Stimulated activated CD4-positive, alpha-beta T cell treated with anti-CD3 and anti-CD28 coated beads, Interleukin-4, amount 100 ng/mL, for 24 hours (primary cell): ENCODE measurements around the gene SPDYE4.

Experiments used
- DNase-seq: peaks from one replicate; pipeline ENCODE4 v3.0.0-alpha.2; 2020

The SPDYE4 gene

DNA sequence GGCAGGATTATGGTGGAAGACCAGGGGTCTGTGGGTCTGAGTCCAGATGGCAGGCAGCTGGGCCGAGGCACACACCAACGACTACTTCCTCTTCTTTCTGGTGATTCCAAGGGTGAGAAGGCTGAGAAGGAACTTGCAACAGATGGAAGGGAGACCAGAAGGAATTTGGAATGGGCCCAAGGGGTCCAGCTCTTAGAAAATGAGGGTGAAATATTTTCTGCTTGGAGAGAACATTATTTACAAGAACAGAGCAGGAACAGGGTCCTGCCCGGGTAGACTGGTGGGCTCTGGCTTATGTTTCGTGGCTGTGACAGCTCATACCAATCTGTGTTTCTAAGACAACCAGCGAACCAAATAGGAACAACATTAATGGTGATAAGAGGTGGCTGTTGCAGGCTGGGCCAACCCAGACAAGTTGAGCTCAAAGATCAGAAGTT is 50.3 kb downstream of the SPDYE4 start:
- DNase-seq: no peak

DNA sequence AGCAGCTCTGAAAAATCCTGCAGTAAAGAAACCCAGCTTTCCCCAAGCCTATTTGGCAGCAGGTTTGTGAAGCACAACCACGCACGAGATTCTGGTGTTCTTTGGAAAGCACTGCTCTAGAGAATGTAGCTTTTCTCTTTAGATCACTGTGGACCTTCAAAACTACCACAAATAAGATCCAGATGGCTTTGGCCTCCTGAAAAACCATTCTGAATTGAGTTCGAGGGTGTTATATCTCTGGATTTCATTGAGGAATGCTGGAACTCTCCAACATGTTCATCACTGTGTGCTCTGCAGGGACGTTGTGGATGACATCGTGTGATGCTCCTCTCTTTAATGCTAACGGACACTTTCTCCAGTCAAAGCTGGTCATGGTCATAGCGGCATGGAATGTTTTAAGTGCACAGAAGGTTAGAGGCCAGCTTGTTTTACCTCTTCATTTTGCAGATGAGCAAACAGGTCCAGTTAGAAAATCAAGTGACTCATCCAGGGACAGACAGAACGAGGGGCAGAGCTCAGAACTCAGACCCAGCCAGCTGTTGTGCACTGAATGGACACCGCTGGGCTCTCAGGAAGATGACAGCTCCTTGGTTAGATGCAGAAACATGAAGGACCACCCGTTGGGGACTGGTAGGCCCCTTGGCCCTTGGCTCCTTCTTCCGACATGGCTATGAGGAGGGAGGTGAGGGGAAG is 50.9 kb downstream of the SPDYE4 start:
- no peak for DNase-seq

GRCh38 chr17:8706431-8706830 is 51.9 kb downstream of the SPDYE4 start:
- no peak for DNase-seq

- DNase-seq: no peak
Measured at GRCh38 chr17:8705427-8705826, 52.9 kb downstream of the SPDYE4 start.

GRCh38 chr17:8703001-8703400 is 55.3 kb downstream of the SPDYE4 start:
- DNase-seq: no peak

- no peak for DNase-seq
Measured at GRCh38 chr17:8701754-8702153, 56.6 kb downstream of the SPDYE4 start.

GRCh38 chr17:8701221-8701620 is 57.1 kb downstream of the SPDYE4 start:
- DNase-seq: no peak
